ENCODE data around the gene ERCC6L.
A peak's percentile ranks its signal among the peaks of the same experiment; 100 is the strongest.
"Not testable (repeated sequence)": the region's sequence is repeated elsewhere in the genome, so short reads cannot be mapped to it uniquely, and the experiment has no call there.

The ERCC6L gene

GRCh38 chrX:72182924-72183323 lies 55.9 kb downstream of the ERCC6L start:
- no peak overlapping the region for H3K27ac ChIP-seq
- TF ChIP-seq CTCF (conservative IDR thresholded peaks at IDR 0.05): no peak
- TF ChIP-seq ZFX (IDR thresholded peaks at IDR 0.05): no peak

GRCh38 chrX:72181178-72182125 lies 57.4 kb downstream of the ERCC6L start, which contains the start of gene PIN4:
TSS of gene PIN4 (plus strand) at chrX:72181757. CDS start at chrX:72181786, 29 bp downstream.
- TF ChIP-seq ZFX (IDR thresholded peaks at IDR 0.05): no peak
- no peak for TF ChIP-seq CTCF (conservative IDR thresholded peaks at IDR 0.05)

GRCh38 chrX:72180539-72180938 lies 58.3 kb downstream of the ERCC6L start:
- peak overlapping the region; percentile 75; the same call in 1 of the 2 replicates for H3K27ac ChIP-seq
- TF ChIP-seq ZFX (IDR thresholded peaks at IDR 0.05): no peak
- TF ChIP-seq CTCF (conservative IDR thresholded peaks at IDR 0.05): no peak

More at GRCh38 chrX:72181178-72182125, 57.4 kb downstream of the ERCC6L start, which contains the start of gene PIN4:
- peak within 1 kb of the TSS; percentile 75 for H3K27ac ChIP-seq

GRCh38 chrX:72176981-72177380 lies 61.8 kb downstream of the ERCC6L start:
- TF ChIP-seq ZFX (IDR thresholded peaks at IDR 0.05): no peak
- TF ChIP-seq CTCF (conservative IDR thresholded peaks at IDR 0.05): no peak
- no peak overlapping the region for H3K27ac ChIP-seq

GRCh38 chrX:72176289-72176688 lies 62.5 kb downstream of the ERCC6L start:
- not testable (repeated sequence) for H3K27ac ChIP-seq

GRCh38 chrX:72169008-72169728 lies 69.7 kb downstream of the ERCC6L start:
- TF ChIP-seq CTCF (conservative IDR thresholded peaks at IDR 0.05): no peak
- no peak overlapping the region for H3K27ac ChIP-seq

- TF ChIP-seq CTCF (conservative IDR thresholded peaks at IDR 0.05) (no peak), ZFX (IDR thresholded peaks at IDR 0.05) (no peak)
- H3K27ac ChIP-seq: no peak overlapping the region
Observed at GRCh38 chrX:72165551-72165950, 73.3 kb downstream of the ERCC6L start.
